ENCODE measurements around the gene USP16.

The USP16 gene

DNA sequence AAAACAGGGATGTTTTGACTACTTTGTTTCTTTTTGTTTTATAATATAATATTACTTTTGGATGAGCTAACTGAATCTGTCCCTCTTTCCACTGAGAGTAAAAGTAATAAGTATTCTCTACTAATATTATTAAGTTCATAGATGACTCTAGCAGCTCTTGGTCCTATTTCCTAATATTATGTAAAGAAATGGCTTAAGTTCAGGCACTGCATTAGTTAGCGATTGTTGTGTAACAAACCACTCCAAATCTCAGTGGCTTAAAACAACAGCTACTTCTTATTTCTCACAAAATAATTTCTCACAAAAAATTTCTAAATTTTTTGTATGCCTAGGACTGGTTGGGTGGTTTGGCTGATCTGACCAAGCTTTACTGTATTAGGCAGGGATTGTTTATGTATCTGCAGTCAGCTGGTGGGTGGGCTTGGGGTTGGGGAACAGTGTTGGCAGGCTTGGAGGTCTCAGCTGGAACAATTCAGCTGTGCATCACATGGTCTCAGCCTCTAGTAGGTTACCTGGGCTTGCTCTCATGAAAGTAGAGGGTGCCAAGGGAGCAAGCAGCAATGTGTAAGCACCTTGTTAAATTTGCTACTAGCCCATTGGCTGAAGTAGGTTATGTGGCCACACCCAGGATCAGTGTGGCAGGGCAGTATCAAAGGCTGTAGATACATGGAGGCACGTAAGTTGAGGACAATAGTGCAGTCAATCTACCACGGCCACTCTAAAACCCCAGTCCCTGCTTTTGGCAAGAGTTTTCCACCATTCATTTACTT is 57.8 kb downstream of the USP16 start:
- no peak for DNase-seq (ENCODE audit: low read depth, low spot score)

DNA sequence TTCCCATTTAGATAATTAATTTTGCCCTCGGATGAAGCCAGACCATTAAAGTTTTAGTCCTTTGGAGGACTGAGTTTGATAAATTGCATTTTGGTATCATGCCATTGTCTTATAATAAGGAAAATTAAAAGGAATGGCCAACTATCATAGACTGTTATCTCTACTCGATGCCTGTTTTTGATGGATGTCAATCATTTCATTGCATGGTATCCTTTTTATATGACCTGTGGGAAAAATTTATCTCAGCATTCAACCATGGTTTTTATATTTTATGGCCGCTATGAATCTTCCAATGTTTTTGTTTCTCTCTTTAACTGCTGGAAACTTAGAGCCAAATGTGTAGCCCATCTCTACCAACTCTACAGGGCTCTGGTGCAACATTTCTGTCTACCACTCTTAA is 58.8 kb downstream of the USP16 start:
- no peak for DNase-seq (ENCODE audit: low read depth, low spot score)

- no peak for DNase-seq (ENCODE audit: low read depth, low spot score)
Measured at GRCh38 chr21:29084372-29084771, 59.9 kb downstream of the USP16 start.

DNA sequence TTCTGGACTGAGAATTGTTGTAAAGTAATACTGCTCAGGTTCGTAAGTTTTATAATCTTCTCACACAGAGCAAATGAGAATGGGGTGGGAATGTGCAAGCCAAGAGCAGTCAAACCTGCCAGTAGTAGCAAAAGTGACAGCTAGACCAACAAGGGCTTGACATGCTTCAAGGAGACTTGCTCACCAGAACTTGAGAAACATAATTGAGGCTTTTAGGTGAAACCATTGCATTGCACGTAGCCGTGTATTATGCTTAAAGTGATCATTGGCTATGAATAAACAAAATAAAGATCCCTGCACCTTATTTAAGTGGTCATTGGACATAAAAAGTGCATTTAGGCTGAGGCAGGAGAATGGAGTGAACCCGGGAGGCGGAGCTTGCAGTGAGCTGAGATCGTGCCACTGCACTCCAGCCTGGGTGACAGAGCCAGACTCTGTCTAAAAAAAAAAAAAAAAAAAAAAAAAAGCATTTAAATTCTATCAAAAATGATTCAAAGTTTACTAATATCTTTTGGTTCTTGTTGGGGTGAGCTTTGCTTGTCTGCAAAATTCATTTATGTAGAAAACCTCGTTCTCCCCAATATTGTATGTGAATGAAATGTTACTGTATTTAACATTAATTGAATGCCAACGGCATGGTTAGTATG is 60.8 kb downstream of the USP16 start:
- DNase-seq (ENCODE audit: low read depth, low spot score) = no peak

DNA sequence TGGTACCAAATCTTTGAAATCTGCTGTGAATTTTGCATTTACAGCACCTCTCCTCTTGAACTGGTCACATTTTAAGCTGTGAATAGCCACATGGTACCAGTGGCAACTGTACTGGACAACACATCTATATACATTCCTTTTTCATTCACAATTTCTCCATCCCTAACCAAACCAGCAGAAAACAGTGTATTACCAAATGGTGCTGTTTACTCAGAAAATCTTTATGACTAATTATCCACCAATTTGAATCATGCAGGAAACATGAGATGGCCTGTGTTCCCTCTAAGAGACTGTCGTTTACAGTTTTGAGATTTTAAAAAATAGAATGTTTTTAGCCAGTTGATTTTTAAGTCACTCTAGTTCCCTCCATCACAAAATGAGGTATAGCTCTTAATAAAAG is 66.6 kb downstream of the USP16 start:
- no peak for DNase-seq (ENCODE audit: low read depth, low spot score)

- no peak for DNase-seq (ENCODE audit: low read depth, low spot score)
Measured at GRCh38 chr21:29092102-29092959, 67.9 kb downstream of the USP16 start.

GRCh38 chr21:29096218-29097015 is 71.9 kb downstream of the USP16 start:
- DNase-seq (ENCODE audit: low read depth, low spot score) = no peak

- DNase-seq (ENCODE audit: low read depth, low spot score) = no peak
Measured at GRCh38 chr21:29098156-29098555, 73.7 kb downstream of the USP16 start.

DNA sequence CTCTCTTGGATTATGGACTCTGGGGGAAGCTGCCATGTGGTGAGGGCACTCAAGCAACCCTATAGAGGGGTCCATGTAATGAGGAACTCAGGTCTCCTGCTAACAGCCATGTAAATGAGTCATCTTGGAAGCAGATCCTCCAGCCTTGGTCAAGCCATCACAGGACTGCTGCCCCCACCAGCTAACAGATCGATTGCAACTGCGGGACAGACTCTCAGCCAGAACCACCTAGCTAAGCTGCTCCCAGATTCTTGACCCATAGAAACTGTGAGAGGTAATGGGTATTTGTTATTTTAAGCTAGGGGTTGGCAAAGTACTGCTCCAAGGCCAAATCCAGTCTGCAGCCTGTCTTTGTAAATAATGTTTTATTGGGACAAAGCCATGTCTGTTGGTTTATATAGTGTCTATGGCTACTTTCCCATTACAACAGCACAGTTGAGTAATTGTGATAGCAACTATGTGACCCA is 78.4 kb downstream of the USP16 start:
- DNase-seq (ENCODE audit: low read depth, low spot score) = no peak

Measured in brain pericyte (primary cell).